ENCODE results near the gene ZNF563.

ZNF563 gene

DNA sequence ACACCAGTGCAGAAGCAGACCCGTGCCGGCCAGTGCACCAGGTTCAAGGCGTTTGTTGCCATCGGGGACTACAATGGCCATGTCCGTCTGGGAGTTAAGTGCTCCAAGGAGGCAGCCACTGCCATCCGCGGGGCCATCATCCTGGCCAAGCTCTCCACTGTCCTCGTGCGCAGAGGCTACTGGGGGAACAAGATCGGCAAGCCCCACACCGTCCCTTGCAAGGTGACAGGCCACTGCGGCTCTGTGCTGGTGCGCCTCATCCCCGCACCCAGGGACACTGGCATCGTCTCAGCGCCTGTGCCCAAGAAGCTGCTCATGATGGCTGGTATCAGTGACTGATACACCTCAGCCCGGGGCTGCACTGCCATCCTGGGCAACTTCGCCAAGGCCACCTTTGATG is 48.8 kb downstream of the ZNF563 start:
- Histone ChIP-seq H3K27ac (ENCODE audit: low read length) (no peak overlapping the region), H3K27me3 (ENCODE audit: insufficient read depth, low read length, poor library complexity) (no peaks in the 10 kb centered on the region), H2AFZ (ENCODE audit: low read depth, low read length) (no peak overlapping the region), H3K4me3 (ENCODE audit: low read depth in 1 of 2, low read length in 2 of 2) (no peak overlapping the region), H3K9ac (ENCODE audit: low read depth, low read length) (no peak overlapping the region), H4K20me1 (ENCODE audit: insufficient read depth, low read length) (peaks cover 4% of the 10 kb centered on the region; the same call in 1 of the 2 replicates), H3K4me2 (ENCODE audit: insufficient read depth, low read length) (no peak overlapping the region), H3K9me3 (ENCODE audit: insufficient read depth, low read length, severe bottlenecking) (no peaks in the 10 kb centered on the region), H3K4me1 (ENCODE audit: insufficient read depth, low read length) (peaks cover 7% of the 10 kb centered on the region), H3K79me2 (ENCODE audit: insufficient read depth, low read length) (peaks cover 88% of the 10 kb centered on the region), H3K36me3 (ENCODE audit: insufficient read depth, low read length) (0 out of 2 replicates have a peak, but pooled peaks cover 9% of the 10 kb centered on the region)
- DNase-seq (no peak), ATAC-seq (ENCODE audit: insufficient read depth, low read depth) (no peak)
- TF ChIP-seq EZH2 (IDR thresholded peaks at IDR 0.05; ENCODE audit: borderline replicate concordance, low read depth, low read length, severe bottlenecking) = no peak
- no peak for TF ChIP-seq CTCF (IDR thresholded peaks at IDR 0.05; ENCODE audit: borderline replicate concordance, extremely low read depth, low read length, poor library complexity, severe bottlenecking)

GRCh38 chr19:12284226-12284625 is 49.2 kb downstream of the ZNF563 start:
- Histone ChIP-seq H3K4me2 (ENCODE audit: insufficient read depth, low read length) (no peak overlapping the region), H3K27me3 (ENCODE audit: insufficient read depth, low read length, poor library complexity) (no peaks in the 10 kb centered on the region), H4K20me1 (ENCODE audit: insufficient read depth, low read length) (peaks cover 4% of the 10 kb centered on the region; the same call in 1 of the 2 replicates), H2AFZ (ENCODE audit: low read depth, low read length) (no peak overlapping the region), H3K36me3 (ENCODE audit: insufficient read depth, low read length) (0 out of 2 replicates have a peak, but pooled peaks cover 9% of the 10 kb centered on the region), H3K4me3 (ENCODE audit: low read depth in 1 of 2, low read length in 2 of 2) (no peak overlapping the region), H3K9ac (ENCODE audit: low read depth, low read length) (no peak overlapping the region), H3K9me3 (ENCODE audit: insufficient read depth, low read length, severe bottlenecking) (no peaks in the 10 kb centered on the region), H3K79me2 (ENCODE audit: insufficient read depth, low read length) (peaks cover 89% of the 10 kb centered on the region), H3K27ac (ENCODE audit: low read length) (no peak overlapping the region), H3K4me1 (ENCODE audit: insufficient read depth, low read length) (peaks cover 5% of the 10 kb centered on the region; the same call in 1 of the 2 replicates)
- ATAC-seq (ENCODE audit: insufficient read depth, low read depth) = no peak
- no peak for DNase-seq
- TF ChIP-seq CTCF (IDR thresholded peaks at IDR 0.05; ENCODE audit: borderline replicate concordance, extremely low read depth, low read length, poor library complexity, severe bottlenecking) (no peak), EZH2 (IDR thresholded peaks at IDR 0.05; ENCODE audit: borderline replicate concordance, low read depth, low read length, severe bottlenecking) (no peak)

- H3K4me3 ChIP-seq (ENCODE audit: low read depth in 1 of 2, low read length in 2 of 2) = no peak overlapping the region
- no peak overlapping the region for H3K27ac ChIP-seq (ENCODE audit: low read length)
- no peaks in the 10 kb centered on the region for H3K4me1 ChIP-seq (ENCODE audit: insufficient read depth, low read length)
- DNase-seq (no peak), ATAC-seq (ENCODE audit: insufficient read depth, low read depth) (no peak)
- no peak overlapping the region for H2AFZ ChIP-seq (ENCODE audit: low read depth, low read length)
- peaks cover 6% of the 10 kb centered on the region for H3K9me3 ChIP-seq (ENCODE audit: insufficient read depth, low read length, severe bottlenecking)
- H3K9ac ChIP-seq (ENCODE audit: low read depth, low read length) = no peak overlapping the region
- H3K27me3 ChIP-seq (ENCODE audit: insufficient read depth, low read length, poor library complexity) = no peaks in the 10 kb centered on the region
- peaks cover 27% of the 10 kb centered on the region for H3K36me3 ChIP-seq (ENCODE audit: insufficient read depth, low read length)
- H3K4me2 ChIP-seq (ENCODE audit: insufficient read depth, low read length) = no peak overlapping the region
- peaks cover 4% of the 10 kb centered on the region; the same call in 1 of the 2 replicates for H4K20me1 ChIP-seq (ENCODE audit: insufficient read depth, low read length)
- H3K79me2 ChIP-seq (ENCODE audit: insufficient read depth, low read length) = peaks cover 75% of the 10 kb centered on the region
- TF ChIP-seq CTCF (IDR thresholded peaks at IDR 0.05; ENCODE audit: borderline replicate concordance, extremely low read depth, low read length, poor library complexity, severe bottlenecking) (no peak), EZH2 (IDR thresholded peaks at IDR 0.05; ENCODE audit: borderline replicate concordance, low read depth, low read length, severe bottlenecking) (no peak)
These were observed 54.7 kb downstream of the ZNF563 start for GRCh38 chr19:12278713-12279112.

All from DND-41 (cell line).